Fibroblast of villous mesenchyme (primary cell): ENCODE results near the gene EMD. TPM values are rescaled to one million over a fixed set of nuclear protein-coding genes. Genes with fewer than 3 reads are reported as not detected.

Source experiments
- DNase-seq: peaks from one replicate; pipeline ENCODE4 v3.0.0-alpha.2; 2010; ENCODE audit warnings: low read depth
- H3K4me3 ChIP-seq: 2 replicates; pipeline ENCODE4 v1.5.1; 2011; ENCODE audit warnings: low read depth, mild to moderate bottlenecking, low read length
- CTCF ChIP-seq: IDR thresholded peaks from 2 replicates; pipeline ENCODE4 v1.5.1; 2012; ENCODE audit warnings: low read depth, mild to moderate bottlenecking, low read length; ENCODE audit not compliant: insufficient read depth
- total RNA-seq: library from RNA; depleted of rRNA; stranded (reverse); fragments of >200 nt; gene quantifications from 2 replicates; pipeline ENCODE4 v1.2.3, GENCODE V29; 2012

The EMD gene
- total RNA-seq, 1 donor, result 34.5 TPM

GRCh38 chrX:154355776-154356140, 23.3 kb upstream of the EMD start:
- no peak for TF ChIP-seq CTCF
- no peak for DNase-seq

GRCh38 chrX:154356596-154356995, 22.5 kb upstream of the EMD start:
- no peak for TF ChIP-seq CTCF
- DNase-seq, result no peak
- H3K4me3 ChIP-seq, result no peak overlapping the region

More at GRCh38 chrX:154355776-154356140, 23.3 kb upstream of the EMD start:
- H3K4me3 ChIP-seq, result no peak overlapping the region

- no peak for TF ChIP-seq CTCF
- H3K4me3 ChIP-seq, result no peak overlapping the region
- no peak for DNase-seq
These were observed 21.9 kb upstream of the EMD start for GRCh38 chrX:154357205-154357604.

- TF ChIP-seq CTCF, result no peak
- no peak for DNase-seq
- H3K4me3 ChIP-seq, result no peak overlapping the region
These were observed 21.1 kb upstream of the EMD start for GRCh38 chrX:154358011-154358410.

GRCh38 chrX:154358829-154359228, 20.3 kb upstream of the EMD start:
- TF ChIP-seq CTCF, result no peak

GRCh38 chrX:154359362-154360154, 19.5 kb upstream of the EMD start:
- no peak for DNase-seq
- no peak overlapping the region for H3K4me3 ChIP-seq
- no peak for TF ChIP-seq CTCF

More at GRCh38 chrX:154358829-154359228, 20.3 kb upstream of the EMD start:
- DNase-seq, result no peak
- no peak overlapping the region for H3K4me3 ChIP-seq
